ENCODE data around the gene INPP1.

GRCh38 chr2:190407662-190408537 is 64.5 kb downstream of the INPP1 start, which contains the start of gene MFSD6:
- TF ChIP-seq POLR2AphosphoS5 (IDR thresholded peaks at IDR 0.05; ENCODE audit: low read depth, low read length): no peak; the same call in 1 of the 2 replicates
- peak; percentile 54; the same call in 1 of the 2 replicates for TF ChIP-seq POLR2A (IDR thresholded peaks at IDR 0.05; ENCODE audit: low read depth, low read length)
